ENCODE measurements around the gene KAT8.
A peak's percentile ranks its signal among the peaks of the same experiment; 100 is the strongest.

Gene KAT8

DNA sequence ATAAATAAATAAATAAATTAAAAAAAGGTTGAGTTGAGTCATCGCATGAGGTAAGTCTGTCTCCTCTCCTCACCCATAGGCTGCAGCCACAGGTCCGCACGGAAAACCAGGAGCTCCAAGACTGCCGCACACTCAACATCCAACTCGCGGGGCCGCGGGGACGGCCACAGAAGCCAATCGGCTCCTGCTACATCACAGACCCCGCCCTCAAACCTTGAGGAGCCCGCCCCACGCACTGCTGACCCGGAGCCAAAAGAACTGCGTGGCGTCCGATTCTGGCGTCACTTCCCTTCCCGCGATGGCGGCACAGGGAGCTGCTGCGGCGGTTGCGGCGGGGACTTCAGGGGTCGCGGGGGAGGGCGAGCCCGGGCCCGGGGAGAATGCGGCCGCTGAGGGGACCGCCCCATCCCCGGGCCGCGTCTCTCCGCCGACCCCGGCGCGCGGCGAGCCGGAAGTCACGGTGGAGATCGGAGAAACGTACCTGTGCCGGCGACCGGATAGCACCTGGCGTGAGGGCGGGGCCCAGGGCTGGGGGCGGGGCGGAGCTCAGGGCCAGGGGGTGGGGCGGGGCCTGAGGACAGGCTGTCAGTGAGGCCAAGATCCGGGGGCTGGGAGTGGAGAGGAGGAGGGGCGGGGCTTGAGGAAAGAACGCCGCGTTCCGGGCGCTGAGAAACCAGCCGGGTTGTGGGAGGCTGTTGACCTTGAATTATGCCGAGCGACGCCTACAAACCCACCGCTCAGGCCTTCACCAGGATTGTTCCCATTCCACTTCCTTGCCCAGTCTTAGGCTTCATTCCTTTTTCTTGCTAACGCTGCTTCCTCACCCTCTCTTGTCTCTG lies at the start of gene KAT8 (continued):
- TF ChIP-seq, protein P1, sequence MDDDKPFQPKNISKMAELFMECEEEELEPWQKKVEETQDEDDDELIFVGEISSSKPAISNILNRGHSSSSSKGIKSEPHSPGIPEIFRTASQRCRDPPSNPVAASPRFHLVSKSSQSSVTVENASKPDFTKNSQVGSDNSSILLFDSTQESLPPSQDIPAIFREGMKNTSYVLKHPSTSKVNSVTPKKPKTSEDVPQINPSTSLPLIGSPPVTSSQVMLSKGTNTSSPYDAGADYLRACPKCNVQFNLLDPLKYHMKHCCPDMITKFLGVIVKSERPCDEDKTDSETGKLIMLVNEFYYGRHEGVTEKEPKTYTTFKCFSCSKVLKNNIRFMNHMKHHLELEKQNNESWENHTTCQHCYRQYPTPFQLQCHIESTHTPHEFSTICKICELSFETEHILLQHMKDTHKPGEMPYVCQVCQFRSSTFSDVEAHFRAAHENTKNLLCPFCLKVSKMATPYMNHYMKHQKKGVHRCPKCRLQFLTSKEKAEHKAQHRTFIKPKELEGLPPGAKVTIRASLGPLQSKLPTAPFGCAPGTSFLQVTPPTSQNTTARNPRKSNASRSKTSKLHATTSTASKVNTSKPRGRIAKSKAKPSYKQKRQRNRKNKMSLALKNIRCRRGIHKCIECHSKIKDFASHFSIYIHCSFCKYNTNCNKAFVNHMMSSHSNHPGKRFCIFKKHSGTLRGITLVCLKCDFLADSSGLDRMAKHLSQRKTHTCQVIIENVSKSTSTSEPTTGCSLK (tag by site-specific recombination; IDR thresholded peaks at IDR 0.05): no peak
- TF ChIP-seq ZNF16 (tag by site-specific recombination; IDR thresholded peaks at IDR 0.05; ENCODE audit: low read depth) (no peak), ZNF837 (tag by site-specific recombination; IDR thresholded peaks at IDR 0.05) (no peak), ZNF433 (tag by site-specific recombination; IDR thresholded peaks at IDR 0.05; ENCODE audit: low read depth) (peak; percentile 64), SETDB1 (IDR thresholded peaks at IDR 0.05; ENCODE audit: insufficient read length, low read length) (no peak), ZSCAN16 (tag by site-specific recombination; IDR thresholded peaks at IDR 0.05) (no peak), GFI1B (tag by site-specific recombination; IDR thresholded peaks at IDR 0.05) (no peak), ZBTB21 (tag by site-specific recombination; IDR thresholded peaks at IDR 0.05) (peak; percentile 89), ZNF266 (tag by site-specific recombination; IDR thresholded peaks at IDR 0.05; ENCODE audit: low read depth) (peak; percentile 0; the same call in 1 of the 2 replicates), ZNF658 (tag by site-specific recombination; IDR thresholded peaks at IDR 0.05) (no peak), ZNF350 (tag by site-specific recombination; IDR thresholded peaks at IDR 0.05) (no peak), ZNF843 (tag by site-specific recombination; IDR thresholded peaks at IDR 0.05) (no peak), KLF8 (tag by site-specific recombination; IDR thresholded peaks at IDR 0.05) (peak; percentile 64), ZNF248 (tag by site-specific recombination; IDR thresholded peaks at IDR 0.05) (no peak), ZNF585B (tag by site-specific recombination; IDR thresholded peaks at IDR 0.05) (no peak), MYNN (tag by site-specific recombination; IDR thresholded peaks at IDR 0.05; ENCODE audit: borderline replicate concordance) (no peak), ZNF654 (tag by site-specific recombination; IDR thresholded peaks at IDR 0.05; ENCODE audit: low read depth) (peak; percentile 37), WT1 (tag by site-specific recombination; IDR thresholded peaks at IDR 0.05) (no peak), HOXA7 (CRISPR knock-in tag; IDR thresholded peaks at IDR 0.05; ENCODE audit: borderline replicate concordance) (no peak), ZNF354C (tag by site-specific recombination; IDR thresholded peaks at IDR 0.05; ENCODE audit: borderline replicate concordance, low read depth) (no peak), ZBTB8A (tag by site-specific recombination; IDR thresholded peaks at IDR 0.05) (peak; percentile 78), YY2 (tag by site-specific recombination; IDR thresholded peaks at IDR 0.05) (peak; percentile 96), ZNF211 (tag by site-specific recombination; IDR thresholded peaks at IDR 0.05; ENCODE audit: low read depth) (no peak)
- TF ChIP-seq, protein P2, sequence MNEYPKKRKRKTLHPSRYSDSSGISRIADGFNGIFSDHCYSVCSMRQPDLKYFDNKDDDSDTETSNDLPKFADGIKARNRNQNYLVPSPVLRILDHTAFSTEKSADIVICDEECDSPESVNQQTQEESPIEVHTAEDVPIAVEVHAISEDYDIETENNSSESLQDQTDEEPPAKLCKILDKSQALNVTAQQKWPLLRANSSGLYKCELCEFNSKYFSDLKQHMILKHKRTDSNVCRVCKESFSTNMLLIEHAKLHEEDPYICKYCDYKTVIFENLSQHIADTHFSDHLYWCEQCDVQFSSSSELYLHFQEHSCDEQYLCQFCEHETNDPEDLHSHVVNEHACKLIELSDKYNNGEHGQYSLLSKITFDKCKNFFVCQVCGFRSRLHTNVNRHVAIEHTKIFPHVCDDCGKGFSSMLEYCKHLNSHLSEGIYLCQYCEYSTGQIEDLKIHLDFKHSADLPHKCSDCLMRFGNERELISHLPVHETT (tag by site-specific recombination; IDR thresholded peaks at IDR 0.05): no peak
- TF ChIP-seq, protein P3, sequence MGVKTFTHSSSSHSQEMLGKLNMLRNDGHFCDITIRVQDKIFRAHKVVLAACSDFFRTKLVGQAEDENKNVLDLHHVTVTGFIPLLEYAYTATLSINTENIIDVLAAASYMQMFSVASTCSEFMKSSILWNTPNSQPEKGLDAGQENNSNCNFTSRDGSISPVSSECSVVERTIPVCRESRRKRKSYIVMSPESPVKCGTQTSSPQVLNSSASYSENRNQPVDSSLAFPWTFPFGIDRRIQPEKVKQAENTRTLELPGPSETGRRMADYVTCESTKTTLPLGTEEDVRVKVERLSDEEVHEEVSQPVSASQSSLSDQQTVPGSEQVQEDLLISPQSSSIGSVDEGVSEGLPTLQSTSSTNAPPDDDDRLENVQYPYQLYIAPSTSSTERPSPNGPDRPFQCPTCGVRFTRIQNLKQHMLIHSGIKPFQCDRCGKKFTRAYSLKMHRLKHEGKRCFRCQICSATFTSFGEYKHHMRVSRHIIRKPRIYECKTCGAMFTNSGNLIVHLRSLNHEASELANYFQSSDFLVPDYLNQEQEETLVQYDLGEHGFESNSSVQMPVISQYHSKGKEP (tag by site-specific recombination; IDR thresholded peaks at IDR 0.05): no peak
- TF ChIP-seq, protein P4, sequence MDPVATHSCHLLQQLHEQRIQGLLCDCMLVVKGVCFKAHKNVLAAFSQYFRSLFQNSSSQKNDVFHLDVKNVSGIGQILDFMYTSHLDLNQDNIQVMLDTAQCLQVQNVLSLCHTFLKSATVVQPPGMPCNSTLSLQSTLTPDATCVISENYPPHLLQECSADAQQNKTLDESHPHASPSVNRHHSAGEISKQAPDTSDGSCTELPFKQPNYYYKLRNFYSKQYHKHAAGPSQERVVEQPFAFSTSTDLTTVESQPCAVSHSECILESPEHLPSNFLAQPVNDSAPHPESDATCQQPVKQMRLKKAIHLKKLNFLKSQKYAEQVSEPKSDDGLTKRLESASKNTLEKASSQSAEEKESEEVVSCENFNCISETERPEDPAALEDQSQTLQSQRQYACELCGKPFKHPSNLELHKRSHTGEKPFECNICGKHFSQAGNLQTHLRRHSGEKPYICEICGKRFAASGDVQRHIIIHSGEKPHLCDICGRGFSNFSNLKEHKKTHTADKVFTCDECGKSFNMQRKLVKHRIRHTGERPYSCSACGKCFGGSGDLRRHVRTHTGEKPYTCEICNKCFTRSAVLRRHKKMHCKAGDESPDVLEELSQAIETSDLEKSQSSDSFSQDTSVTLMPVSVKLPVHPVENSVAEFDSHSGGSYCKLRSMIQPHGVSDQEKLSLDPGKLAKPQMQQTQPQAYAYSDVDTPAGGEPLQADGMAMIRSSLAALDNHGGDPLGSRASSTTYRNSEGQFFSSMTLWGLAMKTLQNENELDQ (tag by site-specific recombination; IDR thresholded peaks at IDR 0.05; ENCODE audit: low read depth): no peak
- TF ChIP-seq, protein P5, sequence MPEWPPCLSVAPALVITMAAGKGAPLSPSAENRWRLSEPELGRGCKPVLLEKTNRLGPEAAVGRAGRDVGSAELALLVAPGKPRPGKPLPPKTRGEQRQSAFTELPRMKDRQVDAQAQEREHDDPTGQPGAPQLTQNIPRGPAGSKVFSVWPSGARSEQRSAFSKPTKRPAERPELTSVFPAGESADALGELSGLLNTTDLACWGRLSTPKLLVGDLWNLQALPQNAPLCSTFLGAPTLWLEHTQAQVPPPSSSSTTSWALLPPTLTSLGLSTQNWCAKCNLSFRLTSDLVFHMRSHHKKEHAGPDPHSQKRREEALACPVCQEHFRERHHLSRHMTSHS (tag by site-specific recombination; IDR thresholded peaks at IDR 0.05): no peak
- TF ChIP-seq, protein P6, sequence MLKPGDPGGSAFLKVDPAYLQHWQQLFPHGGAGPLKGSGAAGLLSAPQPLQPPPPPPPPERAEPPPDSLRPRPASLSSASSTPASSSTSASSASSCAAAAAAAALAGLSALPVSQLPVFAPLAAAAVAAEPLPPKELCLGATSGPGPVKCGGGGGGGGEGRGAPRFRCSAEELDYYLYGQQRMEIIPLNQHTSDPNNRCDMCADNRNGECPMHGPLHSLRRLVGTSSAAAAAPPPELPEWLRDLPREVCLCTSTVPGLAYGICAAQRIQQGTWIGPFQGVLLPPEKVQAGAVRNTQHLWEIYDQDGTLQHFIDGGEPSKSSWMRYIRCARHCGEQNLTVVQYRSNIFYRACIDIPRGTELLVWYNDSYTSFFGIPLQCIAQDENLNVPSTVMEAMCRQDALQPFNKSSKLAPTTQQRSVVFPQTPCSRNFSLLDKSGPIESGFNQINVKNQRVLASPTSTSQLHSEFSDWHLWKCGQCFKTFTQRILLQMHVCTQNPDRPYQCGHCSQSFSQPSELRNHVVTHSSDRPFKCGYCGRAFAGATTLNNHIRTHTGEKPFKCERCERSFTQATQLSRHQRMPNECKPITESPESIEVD (tag by site-specific recombination; IDR thresholded peaks at IDR 0.05): no peak
- TF ChIP-seq, protein P7, sequence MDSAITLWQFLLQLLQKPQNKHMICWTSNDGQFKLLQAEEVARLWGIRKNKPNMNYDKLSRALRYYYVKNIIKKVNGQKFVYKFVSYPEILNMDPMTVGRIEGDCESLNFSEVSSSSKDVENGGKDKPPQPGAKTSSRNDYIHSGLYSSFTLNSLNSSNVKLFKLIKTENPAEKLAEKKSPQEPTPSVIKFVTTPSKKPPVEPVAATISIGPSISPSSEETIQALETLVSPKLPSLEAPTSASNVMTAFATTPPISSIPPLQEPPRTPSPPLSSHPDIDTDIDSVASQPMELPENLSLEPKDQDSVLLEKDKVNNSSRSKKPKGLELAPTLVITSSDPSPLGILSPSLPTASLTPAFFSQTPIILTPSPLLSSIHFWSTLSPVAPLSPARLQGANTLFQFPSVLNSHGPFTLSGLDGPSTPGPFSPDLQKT (IDR thresholded peaks at IDR 0.05; ENCODE audit: borderline replicate concordance, low read depth, low read length): no peak

Data from HEK293 (cell line).